PC-3 (cell line): ENCODE results near the gene BTBD2.

Source experiments
- CTCF ChIP-seq: fragments of 300-600 bp; sonication (generic); conservative IDR thresholded peaks from 2 replicates; pipeline ENCODE4 v1.5.1; 2017; ENCODE audit warnings: antibody characterized with exemption, low read depth, mild to moderate bottlenecking, low read length
- EZH2 ChIP-seq: fragments of 300-600 bp; sonication (generic); IDR thresholded peaks from one replicate; pipeline ENCODE4 v1.6.1; 2017; ENCODE audit warnings: antibody characterized with exemption, mild to moderate bottlenecking, low read length; ENCODE audit not compliant: unreplicated experiment

- TF ChIP-seq EZH2 (no peak), CTCF (no peak)
These were observed 44.1 kb upstream of the BTBD2 start for GRCh38 chr19:2059422-2060201.
